Thymus (tissue), 11 donors: Measurements from ENCODE around the gene ID1. TPM values are rescaled to one million over a fixed set of nuclear protein-coding genes. Genes with fewer than 3 reads are reported as not detected.
A peak's percentile ranks its signal among the peaks of the same experiment; 100 is the strongest.
"Not testable (repeated sequence)": the region's sequence is repeated elsewhere in the genome, so short reads cannot be mapped to it uniquely, and the experiment has no call there.

Experiments used
- DNase-seq, 9 donors: peaks; one replicate each; pipeline ENCODE4 v3.0.0-alpha.2; 2013; ENCODE audit warnings: low spot score in 9 of 9, low read depth in 6 of 9, missing footprints in 1 of 9
- H3K27ac ChIP-seq, 2 donors: one replicate each; pipeline ENCODE4 v1.5.1; 2013; ENCODE audit warnings: control low read depth in 1 of 2, low read depth in 1 of 2, low read length in 1 of 2, mild to moderate bottlenecking in 1 of 2, moderate library complexity in 1 of 2
- H3K27me3 ChIP-seq, 2 donors: one replicate each; pipeline ENCODE4 v1.5.1; 2013; ENCODE audit warnings: low read length in 1 of 2; ENCODE audit not compliant: control insufficient read depth in 2 of 2, insufficient read depth in 1 of 2
- H3K36me3 ChIP-seq, 2 donors: one replicate each; pipeline ENCODE4 v1.5.1; 2013; ENCODE audit warnings: low read length in 1 of 2, mild to moderate bottlenecking in 1 of 2, moderate library complexity in 1 of 2; ENCODE audit not compliant: control insufficient read depth in 2 of 2, insufficient read depth in 2 of 2
- H3K4me1 ChIP-seq, 2 donors: one replicate each; pipeline ENCODE4 v1.5.1; 2013; ENCODE audit warnings: low read length in 2 of 2; ENCODE audit not compliant: control insufficient read depth in 2 of 2, insufficient read depth in 2 of 2
- H3K4me3 ChIP-seq, 2 donors: one replicate each; pipeline ENCODE4 v1.5.1; 2013; ENCODE audit warnings: low read length in 2 of 2, control low read depth in 1 of 2, mild to moderate bottlenecking in 1 of 2
- H3K9me3 ChIP-seq, 2 donors: one replicate each; pipeline ENCODE4 v1.5.1; 2013; ENCODE audit warnings: low read length in 1 of 2, mild to moderate bottlenecking in 1 of 2; ENCODE audit not compliant: control insufficient read depth in 2 of 2, insufficient read depth in 1 of 2
- WGBS: extraction: QIAGEN DNeasy Blood & Tissue Kit; methylation state at CpG from one replicate; pipeline ENCODE4 v1.1.7; 2013; 5-methylcytosine and 5-hydroxymethylcytosine counted together
- polyA plus RNA-seq: library from polyadenylated mRNA; stranded (reverse); fragments of 200-250 nt; gene quantifications from one replicate; pipeline ENCODE4 v1.2.3, GENCODE V29; 2013
- total RNA-seq: library from RNA; stranded (reverse); fragments of 120-200 nt; gene quantifications from one replicate; pipeline ENCODE4 v1.2.4, GENCODE V29; 2013
- donor health status: healthy.

Gene ID1
- total and polyA plus RNA-seq, 2 donors, result 39.4 to 138 TPM

- no peak for DNase-seq
- WGBS, result 98% methylated on average over 25 of the region's 25 CpGs
- peaks cover 16 to 57% of the 10 kb centered on the region in 2 donors for H3K4me1 ChIP-seq
- H3K27me3 ChIP-seq, result no peaks in the 10 kb centered on the region
- H3K4me3 ChIP-seq, result no peak overlapping the region
- H3K27ac ChIP-seq, result no peak overlapping the region
- H3K36me3 ChIP-seq, result peaks cover 17 to 26% of the 10 kb centered on the region in 2 donors
- H3K9me3 ChIP-seq, result no peaks in the 10 kb centered on the region
Measured at GRCh38 chr20:31570735-31571617, 34.1 kb upstream of the ID1 start.

GRCh38 chr20:31572042-31572700 is 32.9 kb upstream of the ID1 start:
- Histone ChIP-seq H3K4me3 (peak overlapping the region; percentile 58 to 61), H3K9me3 (no peaks in the 10 kb centered on the region), H3K4me1 (peaks cover 13 to 51% of the 10 kb centered on the region in 2 donors), H3K27me3 (no peaks in the 10 kb centered on the region), H3K36me3 (peaks cover 15 to 21% of the 10 kb centered on the region in 2 donors), H3K27ac (peak overlapping the region; percentile 76 to 86)
- DNase-seq, result no peak
- WGBS, result 35% methylated on average over 17 of the region's 17 CpGs

DNA sequence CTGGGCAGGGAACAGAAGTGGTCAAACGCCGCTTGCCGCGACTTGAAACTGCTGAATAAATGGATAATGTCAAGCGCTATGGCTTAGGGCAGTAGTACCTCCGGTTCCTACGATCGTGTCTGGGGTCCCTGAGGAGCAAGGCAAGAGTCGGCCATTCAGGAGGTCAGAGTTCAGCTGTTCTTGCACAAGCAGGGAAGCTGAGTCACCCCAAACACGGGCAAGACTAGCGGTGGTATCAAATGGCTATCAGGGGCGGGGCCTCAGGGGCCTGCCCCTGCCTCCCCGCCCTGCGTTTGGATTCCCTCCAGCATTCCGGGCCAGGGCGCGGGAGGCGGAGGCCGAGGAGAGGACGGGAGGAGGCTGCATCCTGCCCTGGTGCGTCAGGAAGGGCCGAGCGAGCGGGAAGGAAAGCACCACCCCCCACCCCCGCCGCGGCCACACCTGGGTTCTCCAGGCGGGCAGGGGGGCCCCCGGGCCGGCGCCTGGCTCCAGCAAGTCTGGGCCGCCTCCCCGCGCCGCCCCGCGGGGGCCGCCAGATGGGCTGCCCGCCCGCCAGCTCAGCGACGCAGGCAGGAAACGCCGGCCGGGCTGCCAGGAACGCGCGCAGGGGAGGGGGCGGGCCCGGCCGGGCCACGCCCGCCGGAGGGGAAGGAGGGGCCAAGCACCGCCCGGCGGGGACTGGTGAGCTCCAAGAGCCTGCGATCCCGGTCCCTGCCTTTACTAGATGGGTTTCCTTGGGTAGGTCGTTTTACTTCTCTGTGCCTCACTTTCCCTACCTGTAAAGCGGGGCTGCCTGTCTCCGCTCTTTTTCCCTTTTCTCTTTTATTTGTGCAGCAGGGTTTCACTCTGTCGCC is 32.2 kb upstream of the ID1 start:
- peak overlapping the region; percentile 60 to 61 for H3K4me3 ChIP-seq
- DNase-seq, result peak in 7 of 9 donors; percentile 66 to 94 (median 84)
- H3K36me3 ChIP-seq, result peaks cover 10 to 19% of the 10 kb centered on the region in 2 donors
- H3K27ac ChIP-seq, result peak overlapping the region; percentile 76 to 94
- H3K27me3 ChIP-seq, result no peaks in the 10 kb centered on the region
- no peaks in the 10 kb centered on the region for H3K9me3 ChIP-seq
- WGBS, result 1% methylated on average over 63 of the region's 63 CpGs
- H3K4me1 ChIP-seq, result peaks cover 9 to 49% of the 10 kb centered on the region in 2 donors

DNA sequence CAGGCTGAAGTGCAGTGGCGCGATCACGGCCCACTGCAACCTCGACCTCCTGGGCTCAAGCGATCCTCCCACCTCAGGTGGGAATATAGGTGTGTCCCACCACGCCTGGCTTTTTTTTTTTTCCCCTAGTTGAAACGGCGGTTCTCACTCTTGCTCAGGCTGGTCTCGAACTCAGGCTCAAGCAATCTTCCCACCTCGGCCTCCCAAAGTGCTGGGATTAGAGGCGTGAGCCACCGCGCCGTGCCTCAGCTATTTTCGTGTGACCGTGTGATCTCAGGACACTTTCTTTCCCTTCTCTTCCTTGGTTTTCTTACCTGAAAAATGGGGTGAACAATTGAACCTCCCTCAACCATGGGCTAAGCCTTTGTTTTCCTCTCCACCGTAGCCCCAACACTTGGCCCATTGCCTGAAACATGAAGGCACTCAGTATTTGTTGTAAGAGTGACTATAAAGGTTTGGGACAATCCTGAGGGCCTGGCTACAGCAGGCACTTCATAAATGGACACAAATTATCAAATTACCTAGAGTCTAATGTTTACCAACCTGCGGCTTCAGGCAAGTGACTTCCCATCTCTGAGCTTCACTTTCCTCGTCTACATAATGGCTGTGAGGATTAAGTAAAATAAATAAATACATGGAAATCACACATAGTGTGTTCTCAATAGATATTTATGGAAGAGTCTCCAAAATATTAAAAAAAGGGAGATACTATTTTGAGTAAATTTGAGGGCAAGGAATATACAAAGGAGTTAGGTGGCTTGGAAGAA is 31.4 kb upstream of the ID1 start:
- Histone ChIP-seq H3K4me3 (peak overlapping the region; percentile 60 to 61), H3K27me3 (no peaks in the 10 kb centered on the region), H3K36me3 (peaks cover 5 to 19% of the 10 kb centered on the region in 2 donors), H3K9me3 (no peaks in the 10 kb centered on the region), H3K27ac (peak overlapping the region; percentile 58 to 74), H3K4me1 (peaks cover 7 to 41% of the 10 kb centered on the region in 2 donors)
- DNase-seq, result no peak
- WGBS, result 44% methylated on average over 19 of the region's 19 CpGs

DNA sequence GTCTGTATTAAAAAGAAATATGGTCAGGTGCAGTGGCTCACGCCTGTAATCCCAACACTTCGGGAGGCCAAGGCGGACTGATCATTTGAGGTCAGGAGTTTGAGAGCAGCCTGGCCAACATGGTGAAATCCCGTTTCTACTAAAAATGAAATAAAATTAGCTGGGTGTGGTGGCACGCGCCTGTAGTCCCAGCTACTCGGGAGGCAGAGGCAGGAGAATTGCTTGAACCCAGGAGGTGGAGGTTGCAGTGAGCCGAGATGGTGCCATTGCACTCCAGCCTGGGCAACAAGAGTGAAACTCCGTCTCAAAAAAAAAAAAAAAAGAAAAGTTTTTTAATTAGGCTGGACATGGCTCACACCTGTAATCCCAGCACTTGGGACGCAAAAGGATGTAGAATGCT is 30.1 kb upstream of the ID1 start:
- WGBS, result 96% methylated on average over 10 of the region's 10 CpGs
- not testable (repeated sequence) for H3K27me3 ChIP-seq, H3K36me3 ChIP-seq, H3K9me3 ChIP-seq, H3K27ac ChIP-seq, DNase-seq, H3K4me3 ChIP-seq
- peaks cover 7 to 29% of the 10 kb centered on the region in 2 donors for H3K4me1 ChIP-seq

DNA sequence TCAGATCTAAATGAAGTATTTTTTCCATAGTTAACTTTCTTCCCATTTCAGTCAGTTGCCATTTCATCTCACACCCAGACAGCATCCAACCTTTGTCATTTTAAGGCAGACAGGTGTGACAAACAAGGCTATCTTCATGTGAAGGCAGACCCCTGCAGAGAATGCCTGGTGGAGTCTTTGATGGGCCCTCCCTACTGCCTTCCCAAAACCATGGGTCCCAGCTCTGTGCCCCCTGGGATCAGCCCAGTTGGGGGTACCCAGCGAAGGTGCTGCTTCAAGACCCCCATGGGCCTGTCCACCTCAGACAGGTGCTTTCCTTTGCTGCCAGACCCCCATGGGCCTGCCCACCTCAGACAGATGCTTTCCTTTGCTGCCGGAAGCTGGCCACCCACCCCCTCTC is 28.3 kb upstream of the ID1 start:
- no peak for DNase-seq
- no peak overlapping the region for H3K4me3 ChIP-seq
- H3K9me3 ChIP-seq, result no peaks in the 10 kb centered on the region
- H3K36me3 ChIP-seq, result no peaks in the 10 kb centered on the region
- no peaks in the 10 kb centered on the region for H3K27me3 ChIP-seq
- WGBS, result 74% methylated on average over 2 of the region's 2 CpGs
- H3K4me1 ChIP-seq, result peaks cover 7 to 29% of the 10 kb centered on the region in 2 donors
- H3K27ac ChIP-seq, result peak overlapping the region in 1 of 2 donors; percentile 48

- DNase-seq, result no peak
- Histone ChIP-seq H3K9me3 (no peaks in the 10 kb centered on the region), H3K36me3 (no peaks in the 10 kb centered on the region), H3K27me3 (no peaks in the 10 kb centered on the region), H3K4me1 (peaks cover 7 to 26% of the 10 kb centered on the region in 2 donors), H3K27ac (peak overlapping the region; percentile 12 to 48), H3K4me3 (no peak overlapping the region)
- 94% methylated on average over 9 of the region's 9 CpGs for WGBS
Measured at GRCh38 chr20:31577194-31577593, 27.9 kb upstream of the ID1 start.

- Histone ChIP-seq H3K27me3 (no peaks in the 10 kb centered on the region), H3K9me3 (no peaks in the 10 kb centered on the region), H3K27ac (no peak overlapping the region), H3K4me3 (no peak overlapping the region), H3K36me3 (no peaks in the 10 kb centered on the region), H3K4me1 (peaks cover 0 to 15% of the 10 kb centered on the region in 2 donors)
- WGBS, result 97% methylated on average over 43 of the region's 43 CpGs
- no peak for DNase-seq
Measured at GRCh38 chr20:31578448-31579138, 26.5 kb upstream of the ID1 start.
